DMS114 treated with DMSO at 0.1 percent for 48 hours (cell line): ENCODE data around the gene DPYSL5.

Source experiments
- DNase-seq: peaks from one replicate; lab custom pipeline; 2025; ENCODE audit not compliant: unreplicated experiment; lab: John Stamatoyannopoulos, UW

DPYSL5 gene

DNA sequence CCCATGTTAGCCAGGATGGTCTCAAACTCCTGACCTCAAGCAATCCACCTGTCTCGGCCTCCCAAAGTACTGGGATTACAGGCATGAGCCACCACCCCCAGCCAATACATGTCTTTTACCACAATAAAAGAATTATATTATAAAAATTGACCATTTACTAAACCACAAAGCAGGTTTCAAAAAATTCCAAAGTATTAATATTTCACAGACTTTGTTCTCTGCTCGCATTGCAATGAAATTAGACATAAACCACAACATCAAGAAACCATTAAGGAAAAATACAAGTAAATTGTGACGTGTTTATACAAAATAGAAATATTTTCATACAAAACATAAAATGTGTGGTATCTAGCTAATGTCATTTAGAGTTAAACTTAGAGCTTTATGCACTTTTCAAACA, 109.1 kb downstream of the DPYSL5 start:
- DNase-seq, result no peak

DNA sequence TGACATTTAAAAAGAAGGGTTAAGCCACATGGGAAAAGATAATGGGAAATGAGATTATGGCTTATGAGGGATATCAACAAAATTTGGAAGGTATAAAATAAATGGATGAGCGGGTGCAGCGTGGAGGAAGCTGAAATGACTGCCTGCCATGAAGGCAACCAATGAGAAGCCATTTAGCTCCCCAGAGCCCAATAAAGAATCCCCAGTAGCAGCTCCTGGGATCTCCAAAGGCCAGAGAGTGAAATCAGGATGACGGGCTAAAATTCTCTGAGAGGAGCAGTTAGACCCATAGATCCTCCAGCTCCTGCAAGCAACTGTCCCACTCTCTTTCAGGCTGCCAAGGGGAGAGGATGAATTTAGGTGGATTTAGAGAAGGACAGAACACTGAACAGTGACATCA, 109.6 kb downstream of the DPYSL5 start:
- no peak for DNase-seq

GRCh38 chr2:26959331-26959730, 111.4 kb downstream of the DPYSL5 start:
- no peak for DNase-seq

- DNase-seq, result no peak
Measured at GRCh38 chr2:26964446-26965130, 116.7 kb downstream of the DPYSL5 start.

- no peak for DNase-seq
Measured at GRCh38 chr2:26968001-26968400, 120.1 kb downstream of the DPYSL5 start.

DNA sequence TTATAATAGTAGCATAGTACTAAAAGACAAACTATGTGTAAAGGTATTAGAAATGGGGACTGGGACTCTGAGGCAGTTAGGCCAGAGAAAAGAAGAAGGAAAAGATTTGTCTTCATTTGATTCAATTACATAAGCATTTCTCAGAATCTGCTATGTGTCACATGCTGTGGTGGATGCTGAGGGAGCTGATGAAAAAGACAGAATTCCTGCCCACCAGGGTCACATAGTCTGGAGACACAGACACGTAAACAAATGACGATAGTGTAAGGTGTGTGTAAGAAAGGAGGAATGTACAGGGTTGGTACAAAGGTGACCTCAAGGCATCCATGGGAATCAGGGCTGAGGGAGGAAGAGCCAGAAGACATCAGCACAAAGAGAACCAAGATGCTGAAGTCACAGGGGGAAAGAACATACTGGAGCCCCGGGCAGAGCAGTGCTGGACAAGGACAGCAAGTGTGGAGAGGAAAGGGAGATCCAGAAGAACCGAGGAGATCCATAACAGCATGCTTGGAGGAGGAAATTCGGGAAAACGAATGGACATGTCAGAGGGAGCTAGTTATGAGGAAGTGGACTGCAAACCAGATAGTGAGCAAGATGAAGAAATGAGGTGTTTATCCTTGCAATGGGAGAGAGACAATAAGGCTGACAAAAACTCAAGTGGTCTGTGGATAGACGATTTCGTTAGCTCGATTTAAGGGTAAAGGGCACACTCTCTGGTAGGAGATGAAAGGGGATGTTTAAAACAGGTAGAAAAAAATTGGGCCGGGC, 121.3 kb downstream of the DPYSL5 start:
- no peak for DNase-seq

DNA sequence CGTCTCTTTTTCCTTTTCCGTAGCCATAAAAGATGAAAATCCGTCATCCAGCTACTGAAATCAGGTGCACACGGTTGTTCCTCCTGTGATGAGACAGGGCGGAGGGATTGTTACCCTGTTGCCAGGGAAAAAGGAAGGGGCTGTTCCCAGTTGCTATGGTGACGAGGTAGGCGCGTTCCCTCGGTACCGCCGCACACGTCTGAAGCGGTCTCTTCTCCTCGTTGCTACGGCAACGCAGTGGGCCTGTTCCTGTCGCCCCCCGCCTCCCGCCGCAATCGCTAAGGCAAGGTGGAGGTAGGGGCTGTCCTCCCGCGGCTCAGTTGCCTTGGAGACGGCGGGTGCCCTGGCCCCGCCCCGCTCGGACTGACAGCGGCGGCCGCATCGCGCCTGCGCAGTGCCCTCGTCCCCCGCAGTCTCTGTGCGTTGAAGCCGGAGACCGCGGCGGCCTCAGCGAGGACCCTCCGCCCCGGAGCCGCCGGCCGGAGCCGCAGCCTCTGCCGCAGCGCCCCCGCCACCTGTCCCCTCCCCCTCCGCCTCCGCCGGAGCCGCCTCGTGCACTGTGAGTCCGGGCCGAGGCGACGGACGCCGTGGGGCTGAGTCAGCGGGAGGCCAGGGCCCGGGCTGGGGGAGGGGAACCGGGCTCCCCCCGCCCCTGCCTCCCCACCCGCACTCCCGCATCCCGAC, 122.5 kb downstream of the DPYSL5 start, which contains the start of gene MAPRE3:
MAPRE3 (plus strand) TSS at position 394 of the 684 bp plus-strand sequence. CDS start 51,582 bp downstream, outside the sequence.
- peak; percentile 79 for DNase-seq

- no peak for DNase-seq
Measured at GRCh38 chr2:26970928-26971627, 123.1 kb downstream of the DPYSL5 start.

DNA sequence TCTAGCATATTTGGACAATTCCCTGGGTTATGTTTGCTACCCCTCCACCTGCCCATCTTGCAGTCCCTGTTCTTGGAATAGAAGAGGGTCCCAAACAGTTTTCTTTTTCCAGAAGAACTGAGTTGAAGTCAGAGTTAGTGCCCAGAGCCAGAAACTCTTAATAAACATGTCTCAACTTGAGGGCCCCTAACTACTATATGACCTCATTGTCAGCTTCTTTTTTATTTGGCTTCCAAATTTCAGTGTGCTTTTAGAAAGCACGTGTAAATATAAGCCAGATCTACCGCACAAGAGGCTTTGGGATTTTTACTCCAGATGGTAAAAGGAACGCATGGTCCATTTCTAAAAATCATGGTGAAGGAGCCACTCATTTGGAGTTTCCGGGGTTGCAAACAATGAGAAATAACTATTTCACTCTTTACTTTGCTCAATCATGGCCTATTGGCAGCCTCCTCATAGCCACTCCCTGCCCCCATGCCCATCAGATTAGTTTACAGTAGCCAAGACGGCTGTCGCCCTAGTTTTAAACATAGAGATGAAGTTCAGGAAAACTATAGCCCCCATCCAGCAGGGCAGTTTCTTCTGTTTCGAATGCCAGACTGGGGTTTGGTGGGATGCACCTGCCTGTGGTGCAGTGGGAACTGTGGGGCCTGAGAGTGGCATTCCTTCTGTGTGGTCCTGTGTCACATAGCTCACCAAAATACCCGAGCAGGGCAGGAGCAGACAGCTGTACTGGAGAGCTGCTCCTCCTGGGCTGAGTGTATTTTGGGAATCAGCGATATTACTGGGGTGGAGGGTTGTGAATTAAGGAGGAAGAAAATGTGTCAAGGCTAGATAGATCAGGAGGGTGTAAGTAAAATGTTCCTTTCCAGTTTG, 124.2 kb downstream of the DPYSL5 start:
- no peak for DNase-seq

- DNase-seq, result no peak
Measured at GRCh38 chr2:26974352-26974751, 126.4 kb downstream of the DPYSL5 start.

- no peak for DNase-seq
Measured at GRCh38 chr2:26975102-26975501, 127.2 kb downstream of the DPYSL5 start.

GRCh38 chr2:26975656-26976055, 127.7 kb downstream of the DPYSL5 start:
- DNase-seq, result no peak

DNA sequence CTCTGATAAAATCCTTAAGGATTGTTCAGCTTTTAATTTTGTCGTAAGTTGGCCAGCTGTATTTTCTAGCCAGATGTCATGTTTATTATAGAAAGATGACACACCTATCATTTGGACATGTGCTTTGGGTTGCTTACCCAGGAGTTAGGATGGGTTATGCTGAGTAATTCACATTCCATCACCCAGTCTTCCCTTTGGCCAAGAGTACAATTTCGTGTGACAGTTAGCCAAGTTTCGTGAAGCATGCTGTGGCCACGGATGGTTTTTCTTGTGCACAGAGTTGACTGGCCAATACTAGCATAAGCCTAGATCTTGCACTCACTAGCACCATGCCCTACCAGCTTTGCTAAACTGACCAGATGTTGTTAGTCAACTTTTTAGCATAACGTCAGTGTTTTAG, 128.3 kb downstream of the DPYSL5 start:
- no peak for DNase-seq

DNA sequence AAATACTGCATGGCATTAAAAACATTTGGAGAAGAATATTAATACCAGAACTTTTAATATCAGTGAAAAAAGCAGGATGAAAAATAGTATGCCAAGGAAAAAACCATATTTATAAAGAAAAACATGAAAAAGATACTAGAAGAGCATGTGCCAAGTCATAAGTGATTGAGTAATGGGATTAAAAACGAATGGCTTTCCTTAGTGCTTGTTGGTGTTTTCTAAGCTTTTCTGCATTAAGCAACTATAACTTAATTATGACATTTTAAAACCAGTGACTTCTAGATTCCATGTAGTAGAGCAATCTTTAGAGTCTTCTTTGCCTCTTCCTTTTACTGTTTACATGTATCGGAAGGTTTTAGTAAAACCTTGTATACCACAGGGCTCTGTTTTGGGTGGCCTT, 129.1 kb downstream of the DPYSL5 start:
- DNase-seq, result no peak

DNA sequence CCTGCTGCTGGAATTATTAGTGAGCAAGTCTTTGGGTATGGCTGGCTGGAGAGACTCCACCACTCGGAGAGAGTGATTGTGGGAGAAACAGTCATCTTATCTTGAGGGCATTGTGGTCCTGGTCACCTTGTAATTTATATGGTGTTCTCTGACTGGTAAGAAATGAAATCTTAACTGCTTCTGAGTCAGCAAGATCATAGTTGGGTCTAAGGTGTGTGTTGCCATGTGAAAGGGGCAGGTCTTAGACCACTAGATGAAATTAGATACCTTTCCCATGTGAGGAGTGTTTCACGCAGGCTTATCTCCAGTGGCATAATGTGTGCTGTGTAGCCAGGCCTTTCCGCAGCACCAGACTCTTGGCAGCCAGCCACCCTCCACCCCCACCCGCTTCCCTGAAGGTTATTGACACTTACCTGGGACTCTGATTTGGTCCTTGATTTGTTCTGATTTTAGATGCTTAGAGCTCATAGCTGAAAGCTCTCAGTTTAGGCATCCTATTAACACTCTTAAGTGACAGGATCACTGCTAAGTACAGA, 130.2 kb downstream of the DPYSL5 start:
- no peak for DNase-seq

DNA sequence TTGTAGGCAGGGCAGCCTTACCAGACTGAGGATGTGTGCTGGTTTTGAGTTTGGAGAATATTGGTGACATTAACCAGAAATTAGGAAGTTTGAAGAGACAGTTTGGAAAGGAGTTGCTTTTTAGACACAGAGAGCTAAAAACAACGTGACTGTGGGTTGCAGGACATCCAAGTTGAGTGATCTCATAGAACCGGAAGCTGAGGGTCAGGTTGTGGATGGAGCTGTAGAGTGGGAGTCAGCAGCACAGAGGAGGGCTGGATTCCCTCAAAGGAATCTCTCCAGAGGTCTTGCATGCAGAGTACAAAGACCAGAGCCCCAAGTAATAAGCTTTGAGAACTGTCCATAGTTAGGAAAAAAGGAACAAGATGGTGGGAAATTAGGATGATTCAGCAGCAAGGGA, 131.8 kb downstream of the DPYSL5 start:
- no peak for DNase-seq

GRCh38 chr2:26980971-26981370, 133.0 kb downstream of the DPYSL5 start:
- no peak for DNase-seq

- DNase-seq, result no peak
Measured at GRCh38 chr2:26982102-26982742, 134.3 kb downstream of the DPYSL5 start.

GRCh38 chr2:26983746-26984145, 135.8 kb downstream of the DPYSL5 start:
- no peak for DNase-seq

- no peak for DNase-seq
Measured at GRCh38 chr2:26985807-26986206, 137.9 kb downstream of the DPYSL5 start.
